Lower leg skin (tissue), 4 donors: Measurements from ENCODE around the gene ANKRD39. TPM values are rescaled to one million over a fixed set of nuclear protein-coding genes. Genes with fewer than 3 reads are reported as not detected.

Experiments
- DNase-seq, 2 donors: peaks; one replicate each; pipeline ENCODE4 v3.0.0-alpha.2; 2019; ENCODE audit warnings: low spot score in 2 of 2
- H3K4me3 ChIP-seq: fragments of 200-600 bp; sonication (generic); 2 replicates; pipeline ENCODE4 v1.5.1; 2017; ENCODE audit warnings: mild to moderate bottlenecking, low read depth; ENCODE audit not compliant: poor library complexity, severe bottlenecking
- CTCF ChIP-seq, 3 donors: fragments of 450-650 bp; IDR thresholded peaks; one replicate each; pipeline ENCODE4 v1.5.1; 2016; ENCODE audit warnings: antibody characterized with exemption in 3 of 3, mild to moderate bottlenecking in 3 of 3, moderate library complexity in 2 of 3
- POLR2A ChIP-seq, 2 donors: fragments of 450-650 bp; IDR thresholded peaks; one replicate each; pipeline ENCODE4 v1.6.1; 2016 to 2017; ENCODE audit warnings: antibody characterized with exemption in 2 of 2, mild to moderate bottlenecking in 1 of 2, moderate library complexity in 1 of 2
- WGBS, 2 donors: methylation state at CpG; one replicate each; pipeline ENCODE4 v1.1.5; 2018; 5-methylcytosine and 5-hydroxymethylcytosine counted together
- intact Hi-C: fragments of 100-400 bp; cut with DNase I; formaldehyde crosslinking; loops from one replicate; pipeline ENCODE4 v1.15.0; 2023; ENCODE audit warnings: low total_unique reads
- total RNA-seq, 4 donors: library from RNA; depleted of rRNA; stranded (reverse); fragments of >200 nt; gene quantifications; one replicate each; pipeline ENCODE4 v1.1.0, GENCODE V29; 2016

ANKRD39 gene
- total RNA-seq, 4 donors from 2014 or later = 7.6 to 15.3 (median 14.4) TPM

GRCh38 chr2:96828436-96828835 lies 29.4 kb downstream of the ANKRD39 start:
- TF ChIP-seq POLR2A (IDR thresholded peaks at IDR 0.05) (no peak), CTCF (IDR thresholded peaks at IDR 0.05) (no peak)
- intact Hi-C loops = no loop called here
- H3K4me3 ChIP-seq = no peak overlapping the region
- DNase-seq = no peak
- WGBS, 2 donors = 95 to 97% methylated on average over 14 of the region's 14 CpGs

- no peak for TF ChIP-seq CTCF (IDR thresholded peaks at IDR 0.05)
- TF ChIP-seq POLR2A (IDR thresholded peaks at IDR 0.05) = no peak
- DNase-seq = no peak
- no peak overlapping the region for H3K4me3 ChIP-seq
- WGBS, 2 donors = 92 to 93% methylated on average over 20 to 22 of the region's 22 CpGs
- intact Hi-C loops = no loop called here
Measured at GRCh38 chr2:96826546-96827278, 31.1 kb downstream of the ANKRD39 start.

- WGBS, 2 donors = 92 to 93% methylated on average over 13 to 14 of the region's 14 CpGs
- intact Hi-C loops = no loop called here
- TF ChIP-seq POLR2A (IDR thresholded peaks at IDR 0.05) = no peak
- no peak for TF ChIP-seq CTCF (IDR thresholded peaks at IDR 0.05)
Measured at GRCh38 chr2:96825057-96825456, 32.8 kb downstream of the ANKRD39 start.

GRCh38 chr2:96824079-96824870 lies 33.5 kb downstream of the ANKRD39 start:
- TF ChIP-seq POLR2A (IDR thresholded peaks at IDR 0.05) (no peak), CTCF (IDR thresholded peaks at IDR 0.05) (no peak)

More at GRCh38 chr2:96825057-96825456, 32.8 kb downstream of the ANKRD39 start:
- H3K4me3 ChIP-seq = no peak overlapping the region
- DNase-seq = no peak

GRCh38 chr2:96823198-96823597 lies 34.6 kb downstream of the ANKRD39 start:
- TF ChIP-seq CTCF (IDR thresholded peaks at IDR 0.05) (no peak), POLR2A (IDR thresholded peaks at IDR 0.05) (no peak)
- 69 to 81% methylated on average over 11 of the region's 11 CpGs for WGBS, 2 donors

More at GRCh38 chr2:96824079-96824870, 33.5 kb downstream of the ANKRD39 start:
- DNase-seq = no peak
- WGBS, 2 donors = 72 to 81% methylated on average over 6 of the region's 6 CpGs
- intact Hi-C loops = no loop called here
- no peak overlapping the region for H3K4me3 ChIP-seq

More at GRCh38 chr2:96823198-96823597, 34.6 kb downstream of the ANKRD39 start:
- H3K4me3 ChIP-seq = no peak overlapping the region
- DNase-seq = no peak
- intact Hi-C loops = no loop called here
